Measurements from ENCODE around the gene PRSS2. TPM values are rescaled to one million over a fixed set of nuclear protein-coding genes. Genes with fewer than 3 reads are reported as not detected.
"Not testable (repeated sequence)": the region's sequence is repeated elsewhere in the genome, so short reads cannot be mapped to it uniquely, and the experiment has no call there.

Gene PRSS2
- total RNA-seq, 3 donors from 2014 or later (not counting 1 experiment from before 2014, with no cell fraction given), result not detected

DNA sequence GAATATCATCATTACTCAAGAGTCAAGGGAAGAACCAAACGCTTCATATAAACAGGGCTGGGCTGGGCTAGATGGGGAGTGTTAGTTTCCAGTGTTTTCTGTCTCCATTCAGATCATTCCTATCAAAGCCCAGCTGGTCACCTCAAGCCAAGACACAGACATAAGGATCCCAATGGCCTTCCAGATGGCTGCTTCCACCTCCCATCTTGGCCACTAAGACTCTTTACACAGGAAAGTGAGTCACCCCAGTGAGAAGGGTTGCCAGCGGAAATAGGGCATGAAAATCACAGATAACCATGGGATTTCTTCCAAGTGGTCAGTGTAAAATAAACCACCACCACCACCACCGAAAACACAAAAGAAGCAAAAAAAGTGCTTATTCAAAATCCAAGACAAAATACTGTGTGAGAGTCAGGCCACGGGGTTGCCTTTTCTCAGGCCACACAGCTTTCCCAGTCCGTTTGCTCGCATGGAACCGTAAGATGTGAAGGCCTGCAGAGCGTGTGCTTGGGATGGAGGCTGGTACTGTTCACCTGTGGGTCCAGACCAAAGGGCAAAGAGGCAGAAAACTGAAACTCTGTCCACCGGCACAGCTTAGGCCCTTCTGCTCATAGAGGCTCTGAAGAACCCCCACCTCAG lies 5.6 kb downstream of the PRSS2 start:
- H3K9me3 ChIP-seq (ENCODE audit: control insufficient read depth, insufficient read depth, low read length), result no peaks in the 10 kb centered on the region
- Mint-ChIP-seq H3K36me3 (no peaks in the 10 kb centered on the region), H3K9me3 (no peaks in the 10 kb centered on the region), H3K4me1 (peaks cover 59 to 78% of the 10 kb centered on the region in 2 donors), H3K4me3 (peak overlapping the region; percentile 38), H3K27ac (peak overlapping the region; percentile 55 to 58), H3K27me3 (ENCODE audit: low read depth in 2 of 2) (no peaks in the 10 kb centered on the region)
- no peak for DNase-seq
- peaks cover 14% of the 10 kb centered on the region for H3K4me1 ChIP-seq (ENCODE audit: control insufficient read depth, insufficient read depth, low read length)
- TF ChIP-seq, protein P1, sequence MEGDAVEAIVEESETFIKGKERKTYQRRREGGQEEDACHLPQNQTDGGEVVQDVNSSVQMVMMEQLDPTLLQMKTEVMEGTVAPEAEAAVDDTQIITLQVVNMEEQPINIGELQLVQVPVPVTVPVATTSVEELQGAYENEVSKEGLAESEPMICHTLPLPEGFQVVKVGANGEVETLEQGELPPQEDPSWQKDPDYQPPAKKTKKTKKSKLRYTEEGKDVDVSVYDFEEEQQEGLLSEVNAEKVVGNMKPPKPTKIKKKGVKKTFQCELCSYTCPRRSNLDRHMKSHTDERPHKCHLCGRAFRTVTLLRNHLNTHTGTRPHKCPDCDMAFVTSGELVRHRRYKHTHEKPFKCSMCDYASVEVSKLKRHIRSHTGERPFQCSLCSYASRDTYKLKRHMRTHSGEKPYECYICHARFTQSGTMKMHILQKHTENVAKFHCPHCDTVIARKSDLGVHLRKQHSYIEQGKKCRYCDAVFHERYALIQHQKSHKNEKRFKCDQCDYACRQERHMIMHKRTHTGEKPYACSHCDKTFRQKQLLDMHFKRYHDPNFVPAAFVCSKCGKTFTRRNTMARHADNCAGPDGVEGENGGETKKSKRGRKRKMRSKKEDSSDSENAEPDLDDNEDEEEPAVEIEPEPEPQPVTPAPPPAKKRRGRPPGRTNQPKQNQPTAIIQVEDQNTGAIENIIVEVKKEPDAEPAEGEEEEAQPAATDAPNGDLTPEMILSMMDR (IDR thresholded peaks at IDR 0.05), result no peak
- peak in 2 of 3 donors; percentile 29 to 53 for ATAC-seq
- H3K27ac ChIP-seq (ENCODE audit: low read length), result no peak overlapping the region
- H3K4me3 ChIP-seq (ENCODE audit: low read length), result no peak overlapping the region
- 73% methylated on average over 8 of the region's 9 CpGs for WGBS (ENCODE audit: insufficient coverage)
- intact Hi-C loops (cut with micrococcal nuclease), result loop anchor here (10.0 kb wide), 1 partner anchor 58 kb away; no protein-coding TSS in a partner anchor
- H3K36me3 ChIP-seq (ENCODE audit: control insufficient read depth, insufficient read depth, low read length), result no peaks in the 10 kb centered on the region
- no peaks in the 10 kb centered on the region for H3K27me3 ChIP-seq (ENCODE audit: control insufficient read depth, insufficient read depth, low read length)

DNA sequence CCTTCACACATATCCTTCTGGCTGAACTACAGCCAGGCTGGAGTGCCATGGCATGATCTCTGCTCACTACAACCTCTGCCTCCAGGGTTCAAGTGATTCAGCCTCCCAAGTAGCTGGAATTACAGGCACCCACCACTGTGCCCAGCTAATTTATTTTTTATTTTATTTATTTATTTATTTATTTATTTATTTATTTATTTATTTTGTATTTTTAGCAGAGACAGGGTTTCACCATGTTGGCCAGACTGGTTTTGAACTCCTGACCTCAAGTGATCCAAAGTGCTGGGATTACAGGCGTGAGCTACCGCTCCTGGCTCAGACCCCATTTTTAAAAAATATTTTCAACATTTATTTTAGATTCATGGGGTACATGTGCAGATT lies 6.1 kb downstream of the PRSS2 start:
- peaks cover 14% of the 10 kb centered on the region for H3K4me1 ChIP-seq (ENCODE audit: control insufficient read depth, insufficient read depth, low read length)
- not testable (repeated sequence) for DNase-seq; H3K9me3 ChIP-seq (ENCODE audit: control insufficient read depth, insufficient read depth, low read length); H3K4me3 ChIP-seq (ENCODE audit: low read length); H3K36me3 Mint-ChIP-seq; ATAC-seq; H3K9me3 Mint-ChIP-seq; H3K4me3 Mint-ChIP-seq; H3K27ac ChIP-seq (ENCODE audit: low read length); H3K27me3 Mint-ChIP-seq (ENCODE audit: low read depth in 2 of 2); H3K36me3 ChIP-seq (ENCODE audit: control insufficient read depth, insufficient read depth, low read length); H3K27me3 ChIP-seq (ENCODE audit: control insufficient read depth, insufficient read depth, low read length)
- Mint-ChIP-seq H3K27ac (peak overlapping the region in 1 of 2 donors; percentile 2), H3K4me1 (peaks cover 57 to 75% of the 10 kb centered on the region in 2 donors)
- WGBS (ENCODE audit: insufficient coverage), result 100% methylated on average over 2 of the region's 2 CpGs
- intact Hi-C loops (cut with micrococcal nuclease), result loop anchor here (10.0 kb wide), 1 partner anchor 58 kb away; no protein-coding TSS in a partner anchor

DNA sequence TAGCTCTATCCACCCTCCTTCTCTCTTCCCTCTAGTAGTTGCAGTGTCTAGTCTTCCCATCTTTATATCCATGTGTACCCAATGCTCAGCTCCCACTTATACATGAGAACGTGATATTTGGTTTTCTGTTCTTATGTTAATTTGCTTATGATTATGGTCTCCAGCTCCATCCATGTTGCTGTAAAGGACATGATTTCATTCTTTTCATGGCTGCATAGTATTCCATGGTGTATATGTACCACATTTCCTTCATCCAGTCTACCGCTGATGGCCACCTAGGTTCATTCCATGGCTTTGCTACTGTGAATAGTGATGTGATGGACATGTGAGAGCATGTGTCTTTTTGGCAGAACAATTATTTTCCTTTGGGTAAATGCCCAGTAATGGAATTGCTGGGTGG lies 6.5 kb downstream of the PRSS2 start:
- intact Hi-C loops (cut with micrococcal nuclease), result loop anchor here (10.0 kb wide), 1 partner anchor 57 kb away; no protein-coding TSS in a partner anchor
- Histone ChIP-seq H3K27ac (ENCODE audit: low read length) (no peak overlapping the region), H3K9me3 (ENCODE audit: control insufficient read depth, insufficient read depth, low read length) (no peaks in the 10 kb centered on the region), H3K4me1 (ENCODE audit: control insufficient read depth, insufficient read depth, low read length) (peaks cover 14% of the 10 kb centered on the region), H3K36me3 (ENCODE audit: control insufficient read depth, insufficient read depth, low read length) (no peaks in the 10 kb centered on the region), H3K27me3 (ENCODE audit: control insufficient read depth, insufficient read depth, low read length) (no peaks in the 10 kb centered on the region), H3K4me3 (ENCODE audit: low read length) (no peak overlapping the region)
- peak overlapping the region in 1 of 2 donors; percentile 2 for H3K27ac Mint-ChIP-seq
- peaks cover 57 to 72% of the 10 kb centered on the region in 2 donors for H3K4me1 Mint-ChIP-seq
- no peak for ATAC-seq
- no peak for DNase-seq
- WGBS (ENCODE audit: insufficient coverage), result no CpG with 5 or more reads among the region's 2 CpGs
- TF ChIP-seq, protein P1 (IDR thresholded peaks at IDR 0.05), result no peak
- H3K9me3 Mint-ChIP-seq, result no peaks in the 10 kb centered on the region
- no peaks in the 10 kb centered on the region for H3K27me3 Mint-ChIP-seq (ENCODE audit: low read depth in 2 of 2)
- peak overlapping the region; percentile 43 for H3K4me3 Mint-ChIP-seq
- no peaks in the 10 kb centered on the region for H3K36me3 Mint-ChIP-seq

DNA sequence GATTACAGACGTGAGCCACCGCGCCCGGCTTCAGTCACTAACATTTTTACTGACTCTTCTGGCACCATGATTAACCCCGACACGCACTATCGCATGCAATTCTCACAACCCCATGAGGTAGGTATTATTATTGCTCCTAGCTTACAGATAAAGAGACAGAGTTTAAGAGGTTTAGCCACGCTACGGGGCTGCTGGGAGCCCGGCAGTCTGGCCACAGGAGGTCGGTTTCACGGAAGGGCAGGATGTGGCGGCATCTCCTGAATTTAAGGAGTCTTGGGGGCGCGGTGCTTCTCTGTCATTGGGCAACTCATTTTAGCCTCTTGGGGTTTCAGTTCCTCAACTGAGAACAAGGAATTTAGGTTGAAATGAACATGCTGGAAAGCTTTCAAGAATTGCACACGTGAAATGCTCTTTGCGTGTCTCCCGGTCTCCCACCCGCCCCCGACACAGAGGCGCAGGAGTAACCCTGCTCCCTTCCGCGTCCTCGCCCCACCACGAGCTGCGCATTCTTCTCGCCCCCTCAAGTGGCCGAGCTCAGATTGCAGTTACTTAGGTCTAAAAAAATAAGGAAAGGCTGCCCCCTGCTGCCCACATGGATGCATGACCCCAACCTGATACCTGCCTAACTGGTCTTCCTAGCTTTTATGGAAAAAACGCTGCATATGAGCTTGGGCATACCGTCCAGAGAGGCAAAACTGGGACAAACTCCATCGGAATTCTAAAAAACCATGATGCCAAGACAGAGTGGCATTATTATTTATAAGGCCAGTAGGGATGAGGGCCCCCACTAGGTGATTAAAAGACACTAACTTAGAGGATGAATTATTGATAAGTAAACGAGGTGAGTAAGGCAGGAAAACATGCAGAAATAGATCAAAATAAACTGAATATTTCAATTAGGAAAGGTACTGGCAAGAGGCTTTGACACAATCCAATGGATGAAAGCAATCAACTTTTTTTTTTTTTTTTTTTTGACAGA lies 12.4 kb downstream of the PRSS2 start:
- peak overlapping the region; percentile 45 for H3K4me3 ChIP-seq (ENCODE audit: low read length)
- intact Hi-C loops (cut with micrococcal nuclease), result loop anchor here (1.0 kb wide), 4 partner anchors 28 to 151 kb away; no protein-coding TSS in a partner anchor
- peak overlapping the region; percentile 92 to 100 for H3K27ac Mint-ChIP-seq
- H3K36me3 ChIP-seq (ENCODE audit: control insufficient read depth, insufficient read depth, low read length), result no peaks in the 10 kb centered on the region
- no peaks in the 10 kb centered on the region for H3K9me3 ChIP-seq (ENCODE audit: control insufficient read depth, insufficient read depth, low read length)
- peak overlapping the region; percentile 90 for H3K4me3 Mint-ChIP-seq
- peak overlapping the region; percentile 62 for H3K27ac ChIP-seq (ENCODE audit: low read length)
- no peaks in the 10 kb centered on the region for H3K27me3 ChIP-seq (ENCODE audit: control insufficient read depth, insufficient read depth, low read length)
- ATAC-seq (peak; percentile 54 to 81 (median 66)), DNase-seq (peak; percentile 88 to 91)
- 19% methylated on average over 32 of the region's 32 CpGs for WGBS (ENCODE audit: insufficient coverage)
- no peaks in the 10 kb centered on the region for H3K27me3 Mint-ChIP-seq (ENCODE audit: low read depth in 2 of 2)
- H3K4me1 Mint-ChIP-seq, result peaks cover 64 to 81% of the 10 kb centered on the region in 2 donors
- H3K36me3 Mint-ChIP-seq, result no peaks in the 10 kb centered on the region
- peaks cover 0 to 2% of the 10 kb centered on the region in 2 donors for H3K9me3 Mint-ChIP-seq
- TF ChIP-seq, protein P1 (IDR thresholded peaks at IDR 0.05), result peak; percentile 93
- H3K4me1 ChIP-seq (ENCODE audit: control insufficient read depth, insufficient read depth, low read length), result peaks cover 46% of the 10 kb centered on the region

Measured in natural killer cell (primary cell).